ENCODE data around the gene KLHDC7B.

The KLHDC7B gene

DNA sequence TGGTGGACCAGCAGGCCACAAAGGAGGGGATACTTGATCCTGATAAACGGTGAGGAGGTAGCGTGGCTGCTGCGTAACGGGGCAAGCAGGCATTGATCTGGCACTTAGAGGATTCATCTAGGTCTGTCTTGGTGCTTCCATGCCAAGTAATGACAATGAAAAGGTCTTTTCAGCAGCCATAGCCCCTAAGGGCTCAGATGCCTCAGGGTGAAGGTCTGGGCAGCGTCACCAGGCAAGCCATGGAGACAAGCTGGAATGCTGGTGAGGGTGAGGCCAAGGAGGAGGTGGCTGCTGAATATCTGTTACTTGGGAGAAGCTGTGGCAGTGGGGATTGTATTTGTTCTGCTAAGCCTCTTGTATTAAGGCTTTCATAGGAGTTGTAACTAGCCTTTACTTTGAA is 41.7 kb downstream of the KLHDC7B start:
- no peak for DNase-seq (ENCODE audit: low spot score)

DNA sequence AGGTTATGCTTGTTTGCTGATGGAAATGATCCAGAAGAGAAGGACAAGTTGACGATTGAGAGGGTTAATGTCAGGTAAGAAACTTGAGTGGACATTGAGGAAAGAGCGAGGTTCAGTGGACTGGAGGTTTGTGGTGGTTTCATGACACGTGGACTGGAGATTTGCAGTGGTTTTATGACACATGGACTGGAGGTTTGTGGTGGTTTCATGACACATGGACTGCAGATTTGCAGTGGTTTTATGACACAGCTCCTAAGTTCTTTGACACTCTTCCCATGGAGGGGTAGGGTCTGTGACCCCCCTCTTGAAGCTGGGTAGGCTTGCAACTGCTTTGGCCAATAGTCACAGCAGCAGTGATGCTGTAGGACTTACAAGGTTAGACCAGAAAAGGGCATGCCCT is 49.5 kb downstream of the KLHDC7B start:
- DNase-seq (ENCODE audit: low spot score), result no peak

DNA sequence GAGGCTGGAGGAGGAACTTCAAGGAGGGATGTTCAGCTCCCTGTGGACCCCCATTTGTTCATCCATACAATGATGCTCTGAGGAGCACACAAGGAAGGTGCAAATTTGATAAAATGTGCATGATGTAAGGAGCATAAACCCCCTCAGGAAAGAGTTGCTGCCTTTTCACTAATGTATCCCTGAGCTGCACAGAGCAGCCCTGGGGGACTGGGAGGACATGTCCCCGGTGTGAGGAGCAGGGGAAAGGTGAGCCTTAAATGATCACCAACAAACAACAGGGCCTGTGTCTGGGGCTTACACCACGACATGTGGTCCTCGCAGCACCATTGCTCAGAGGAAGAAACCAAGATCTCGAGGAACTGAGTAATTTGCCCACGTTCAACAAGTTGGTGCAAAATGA is 51.4 kb downstream of the KLHDC7B start:
- DNase-seq (ENCODE audit: low spot score), result no peak

DNA sequence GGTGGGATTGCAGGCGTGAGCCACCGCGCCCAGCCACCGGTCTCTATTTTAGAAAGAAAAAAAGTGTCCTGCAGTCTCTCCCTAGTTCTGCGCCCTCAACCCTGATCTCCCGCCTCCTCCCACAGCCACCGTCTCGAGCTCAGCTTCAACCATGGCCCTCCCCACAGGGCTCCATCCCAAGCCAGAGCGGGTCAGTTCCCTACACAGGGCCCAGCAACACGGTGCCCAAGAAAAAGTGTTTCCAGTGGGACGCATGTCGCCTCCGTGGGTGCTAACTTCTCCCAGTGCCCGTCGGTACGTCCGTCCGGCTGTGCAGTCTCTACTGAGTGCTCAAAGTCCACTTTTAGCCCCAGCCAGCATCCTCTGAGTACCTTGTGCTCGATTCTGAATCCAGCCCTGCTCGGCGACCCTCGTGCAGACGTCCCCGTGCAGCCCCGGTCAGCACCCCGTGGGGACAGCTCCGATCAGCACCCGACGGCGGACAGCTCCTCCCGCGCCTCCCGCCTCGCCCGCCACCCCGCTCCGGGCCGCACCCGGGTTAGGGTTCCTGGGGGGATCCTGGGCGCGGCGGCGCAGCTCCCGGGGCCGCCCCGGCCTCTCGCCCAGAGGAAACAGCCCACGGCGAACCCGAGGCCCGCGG is 54.2 kb downstream of the KLHDC7B start:
- peak; percentile 87 for DNase-seq (ENCODE audit: low spot score)

DNA sequence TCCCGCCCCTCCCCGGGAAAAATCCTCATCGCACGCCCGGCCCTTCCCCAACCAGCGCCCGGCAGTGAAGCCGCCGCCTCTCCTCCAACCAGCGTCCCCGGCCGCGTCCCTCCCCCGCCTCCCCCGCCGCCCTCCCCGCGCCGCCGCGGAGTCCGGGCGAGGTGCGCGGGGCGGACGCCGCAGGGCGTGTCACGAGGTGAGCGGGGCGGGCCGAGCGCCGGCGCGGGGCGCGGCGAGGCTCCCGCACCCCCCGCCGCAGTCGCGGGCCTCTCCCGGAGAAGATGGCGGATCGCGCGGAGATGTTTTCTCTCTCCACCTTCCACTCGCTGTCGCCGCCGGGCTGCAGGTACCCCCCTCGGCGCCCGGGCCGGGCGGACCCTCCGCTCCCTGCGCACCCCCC is 54.8 kb downstream of the KLHDC7B start, which contains the start of gene MAPK8IP2:
Gene MAPK8IP2, plus strand, starts transcription at position 256 of the 400 bp plus-strand sequence. Its CDS starts 26 bp downstream, at position 282.
- peak; percentile 58 for DNase-seq (ENCODE audit: low spot score)

Data from ecto neural progenitor cell (in vitro differentiated cells).